SK-N-SH (cell line): ENCODE results near the gene THSD7B. TPM values are rescaled to one million over a fixed set of nuclear protein-coding genes. Genes with fewer than 3 reads are reported as not detected.

Experiments
- CTCF ChIA-PET: fragments of 300-600, 350-600 bp; formaldehyde crosslinking; extraction: SDS; loops from one replicate; lab custom pipeline; 2021; lab: Yijun Ruan, JAX
- POLR2A ChIA-PET: fragments of 350-600 bp; sonication (Branson Sonifier 250); formaldehyde crosslinking; extraction: SDS; loops from one replicate; lab custom pipeline; 2020; ENCODE audit warnings: antibody characterized with exemption, inconsistent platforms; lab: Yijun Ruan, JAX
- DNase-seq: peaks from one replicate; pipeline ENCODE4 v3.0.0; 2012
- H2AFZ ChIP-seq: fragments of 200-600 bp; sonication (generic); 2 replicates; pipeline ENCODE4 v1.8.1; 2016; ENCODE audit warnings: antibody characterized with exemption, mild to moderate bottlenecking, low read depth
- H3F3A ChIP-seq: fragments of 200-600 bp; sonication (generic); replicated peaks from 2 replicates; pipeline ENCODE3; 2016; ENCODE audit warnings: antibody characterized with exemption, mild to moderate bottlenecking; ENCODE audit not compliant: insufficient read depth
- H3K27ac ChIP-seq, 2 experiments: fragments of 200-500 bp in 1 of 2; fragments of 200-600 bp in 1 of 2; sonication (Bioruptor generic) in 1 of 2; sonication (generic), shearing (Covaris generic) in 1 of 2; 2 replicates each; pipeline versions ENCODE4 v1.5.1 to v1.6.1; 2014 to 2016; ENCODE audit warnings: low read depth in 2 of 2, inconsistent platforms in 1 of 2, low read length in 1 of 2, mild to moderate bottlenecking in 1 of 2, mixed read lengths in 1 of 2
- H3K27me3 ChIP-seq: fragments of 200-600 bp; sonication (generic), shearing (Covaris generic); 2 replicates; pipeline ENCODE4 v1.6.1; 2016; ENCODE audit warnings: mixed run types; ENCODE audit not compliant: insufficient read depth
- H3K36me3 ChIP-seq, 2 experiments: fragments of 200-500 bp in 1 of 2; fragments of 200-600 bp in 1 of 2; sonication (Bioruptor generic) in 1 of 2; sonication (generic) in 1 of 2; replicated peaks in 1 of 2; 2 replicates each; pipeline versions ENCODE3 to v1.5.1; 2014 to 2016; ENCODE audit warnings: low read length in 1 of 2, mild to moderate bottlenecking in 1 of 2; ENCODE audit not compliant: insufficient read depth in 2 of 2, control insufficient read depth in 1 of 2
- H3K4me1 ChIP-seq, 2 experiments: fragments of 200-500 bp in 1 of 2; fragments of 200-600 bp in 1 of 2; sonication (Bioruptor generic) in 1 of 2; sonication (generic), shearing (Covaris generic) in 1 of 2; 2 replicates each; pipeline versions ENCODE4 v1.5.1 to v1.6.1; 2014 to 2016; ENCODE audit warnings: low read depth in 1 of 2, low read length in 1 of 2, mixed run types in 1 of 2; ENCODE audit not compliant: insufficient read depth in 2 of 2, control insufficient read depth in 1 of 2
- H3K4me2 ChIP-seq: fragments of 200-600 bp; sonication (generic), shearing (Covaris generic); 2 replicates; pipeline ENCODE4 v1.6.1; 2017; ENCODE audit warnings: mixed run types
- H3K4me3 ChIP-seq, 2 experiments: fragments of 200-500 bp in 1 of 2; fragments of 200-600 bp in 1 of 2; sonication (Bioruptor generic) in 1 of 2; sonication (generic), shearing (Covaris generic) in 1 of 2; 2 replicates each; pipeline versions ENCODE4 v1.5.1 to v1.8.1; 2014 to 2016; ENCODE audit warnings: low read depth in 2 of 2, inconsistent platforms in 1 of 2, low read length in 1 of 2, mild to moderate bottlenecking in 1 of 2, mixed read lengths in 1 of 2, moderate library complexity in 1 of 2
- H3K79me2 ChIP-seq: fragments of 200-600 bp; sonication (generic); 2 replicates; pipeline ENCODE4 v1.8.1; 2017; ENCODE audit warnings: mild to moderate bottlenecking; ENCODE audit not compliant: insufficient read depth
- H3K9ac ChIP-seq: fragments of 200-600 bp; sonication (generic); 2 replicates; pipeline ENCODE4 v1.6.1; 2017; ENCODE audit warnings: mixed run types
- H3K9me2 ChIP-seq: fragments of 200-600 bp; sonication (generic); 2 replicates; pipeline ENCODE4 v1.6.1; 2017; ENCODE audit warnings: mixed run types
- H3K9me3 ChIP-seq: fragments of 200-600 bp; sonication (generic); 2 replicates; pipeline ENCODE4 v1.6.1; 2017; ENCODE audit warnings: mixed run types, mild to moderate bottlenecking, moderate library complexity
- H4K20me1 ChIP-seq: fragments of 200-600 bp; sonication (generic); 2 replicates; pipeline ENCODE4 v1.6.1; 2017; ENCODE audit warnings: mild to moderate bottlenecking, mixed run types; ENCODE audit not compliant: insufficient read depth
- CHD2 ChIP-seq: fragments of 150-350 bp; IDR thresholded peaks from 2 replicates; pipeline ENCODE4 v1.6.1; 2018; ENCODE audit warnings: low read length; ENCODE audit not compliant: partially characterized antibody
- ELF1 ChIP-seq: IDR thresholded peaks from 2 replicates; pipeline ENCODE4 v1.4.0; 2012
- EP300 ChIP-seq, 2 experiments: IDR thresholded peaks; 2 replicates each; pipeline versions ENCODE4 v1.4.0 to v1.6.1; 2012; ENCODE audit warnings: borderline replicate concordance in 1 of 2, low read depth in 1 of 2, low read length in 1 of 2
- FOSL2 ChIP-seq: IDR thresholded peaks from 2 replicates; pipeline ENCODE4 v1.4.0; 2012; ENCODE audit warnings: low read depth, mild to moderate bottlenecking, moderate library complexity, borderline replicate concordance
- MAX ChIP-seq: IDR thresholded peaks from 2 replicates; pipeline ENCODE4 v1.4.0; 2012; ENCODE audit warnings: low read depth
- MEF2A ChIP-seq: IDR thresholded peaks from 2 replicates; pipeline ENCODE4 v1.4.0; 2012; ENCODE audit warnings: low read depth, borderline replicate concordance
- MXI1 ChIP-seq: IDR thresholded peaks from 2 replicates; pipeline ENCODE4 v1.6.1; 2012; ENCODE audit warnings: mild to moderate bottlenecking, low read depth, low read length, improper control_type of control experiment
- RFX5 ChIP-seq: IDR thresholded peaks from 2 replicates; pipeline ENCODE4 v1.6.1; 2012; ENCODE audit warnings: mild to moderate bottlenecking, improper control_type of control experiment, low read length
- TCF12 ChIP-seq: IDR thresholded peaks from 2 replicates; pipeline ENCODE4 v1.4.0; 2012
- WGBS: methylation state at CpG from one replicate; pipeline ENCODE4 v1.1.6; 2017; ENCODE audit warnings: low lambda C conversion rate; 5-methylcytosine and 5-hydroxymethylcytosine counted together
- polyA plus RNA-seq, 3 experiments: library from polyadenylated mRNA; depleted of rRNA; stranded (reverse); fragments of >200 nt; gene quantifications; 2 replicates each; pipeline ENCODE4 v1.2.3, GENCODE V29; 2012
- TF ChIP-seq, protein P1 (sequence below): fragments of 150-350 bp; IDR thresholded peaks from 2 replicates; pipeline ENCODE4 v1.6.1; 2016; ENCODE audit warnings: mild to moderate bottlenecking, low read depth, low read length

Gene THSD7B
- polyA plus RNA-seq, 1 of the 3 experiments (the other 2 are of a cell fraction), result not detected

GRCh38 chr2:137154946-137155345, 389.6 kb downstream of the THSD7B start:
- no peak overlapping the region for H3K4me3 ChIP-seq
- TF ChIP-seq MXI1 (no peak), CHD2 (no peak), FOSL2 (no peak), RFX5 (no peak), EP300 (IDR thresholded peaks at IDR 0.05; ENCODE audit: borderline replicate concordance in 1 of 2, low read depth in 1 of 2, low read length in 1 of 2) (no peak), ELF1 (no peak), MEF2A (no peak)
- H3K9me2 ChIP-seq, result no peaks in the 10 kb centered on the region
- H3K9ac ChIP-seq, result no peak overlapping the region
- H3K9me3 ChIP-seq, result no peaks in the 10 kb centered on the region
- ChIA-PET POLR2A (no interaction called here), CTCF (no interaction called here)
- no peak for DNase-seq
- peaks cover 13% of the 10 kb centered on the region for H3F3A ChIP-seq
- H3K27ac ChIP-seq, result peak overlapping the region in 1 of 2 experiments; percentile 74; a peak in 2 of 4 replicates
- no peaks in the 10 kb centered on the region for H3K79me2 ChIP-seq
- no peak overlapping the region for H3K4me2 ChIP-seq
- no peaks in the 10 kb centered on the region for H3K4me1 ChIP-seq
- 70% methylated on average over 1 of the region's 1 CpG for WGBS
- H2AFZ ChIP-seq, result peak overlapping the region; percentile 65; the same call in 1 of the 2 replicates
- no peaks in the 10 kb centered on the region for H4K20me1 ChIP-seq
- H3K36me3 ChIP-seq, result no peaks in the 10 kb centered on the region
- H3K27me3 ChIP-seq, result no peaks in the 10 kb centered on the region

DNA sequence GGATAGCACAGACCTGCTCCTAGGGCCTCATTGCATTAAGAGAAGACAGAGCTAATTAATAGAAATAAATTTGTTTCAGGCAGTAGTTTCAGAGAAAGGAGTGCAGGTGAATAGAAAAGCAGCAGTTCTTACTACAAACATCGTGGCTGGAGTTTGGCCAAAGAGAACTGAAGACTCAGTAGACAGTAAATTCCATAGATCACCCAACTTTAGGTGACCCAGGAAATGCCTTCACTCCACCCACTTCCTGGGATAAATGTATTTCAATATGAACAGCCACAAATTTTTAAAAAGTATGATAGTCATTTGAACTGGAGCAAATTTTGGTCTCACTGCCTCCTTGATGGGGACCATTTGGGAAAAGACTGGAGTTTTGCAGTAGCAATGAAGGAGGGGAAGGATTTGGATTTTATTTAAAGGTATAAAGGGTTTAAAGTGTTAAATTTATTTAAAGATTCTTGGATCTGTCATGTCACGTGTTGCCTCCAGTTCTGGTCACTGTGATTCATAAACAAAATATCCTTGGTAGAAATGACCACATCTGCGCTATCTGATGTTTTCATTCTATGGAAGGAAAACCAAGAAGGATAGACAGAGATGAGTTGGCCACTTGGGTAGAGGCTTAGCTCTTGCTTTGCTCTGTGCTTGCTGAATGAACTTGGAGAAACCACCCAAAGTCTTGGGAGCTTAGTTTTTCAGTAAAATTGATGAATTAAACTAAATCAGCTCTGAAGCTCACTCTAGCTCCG, 390.2 kb downstream of the THSD7B start:
- H2AFZ ChIP-seq, result peak overlapping the region; percentile 65; the same call in 1 of the 2 replicates
- no peaks in the 10 kb centered on the region for H3K9me3 ChIP-seq
- H4K20me1 ChIP-seq, result no peaks in the 10 kb centered on the region
- no peaks in the 10 kb centered on the region for H3K36me3 ChIP-seq
- no peak overlapping the region; the same call in 1 of the 2 replicates for H3K9ac ChIP-seq
- POLR2A ChIA-PET, result no interaction called here
- H3K27me3 ChIP-seq, result no peaks in the 10 kb centered on the region
- no peak for DNase-seq
- H3K4me2 ChIP-seq, result peak overlapping the region; percentile 33; the same call in 1 of the 2 replicates
- H3K4me1 ChIP-seq, result no peaks in the 10 kb centered on the region
- no peaks in the 10 kb centered on the region for H3K9me2 ChIP-seq
- H3K27ac ChIP-seq, result peak overlapping the region in 1 of 2 experiments; percentile 74; a peak in 2 of 4 replicates
- no peaks in the 10 kb centered on the region for H3K79me2 ChIP-seq
- H3F3A ChIP-seq, result peaks cover 13% of the 10 kb centered on the region
- H3K4me3 ChIP-seq, result no peak overlapping the region
- TF ChIP-seq MAX (no peak), TCF12 (no peak)
- TF ChIP-seq, protein P1, sequence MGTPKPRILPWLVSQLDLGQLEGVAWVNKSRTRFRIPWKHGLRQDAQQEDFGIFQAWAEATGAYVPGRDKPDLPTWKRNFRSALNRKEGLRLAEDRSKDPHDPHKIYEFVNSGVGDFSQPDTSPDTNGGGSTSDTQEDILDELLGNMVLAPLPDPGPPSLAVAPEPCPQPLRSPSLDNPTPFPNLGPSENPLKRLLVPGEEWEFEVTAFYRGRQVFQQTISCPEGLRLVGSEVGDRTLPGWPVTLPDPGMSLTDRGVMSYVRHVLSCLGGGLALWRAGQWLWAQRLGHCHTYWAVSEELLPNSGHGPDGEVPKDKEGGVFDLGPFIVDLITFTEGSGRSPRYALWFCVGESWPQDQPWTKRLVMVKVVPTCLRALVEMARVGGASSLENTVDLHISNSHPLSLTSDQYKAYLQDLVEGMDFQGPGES, result no peak
- WGBS, result 57% methylated on average over 4 of the region's 4 CpGs
- CTCF ChIA-PET, result interaction anchor here (0.9 kb wide), 1 partner anchor 18 kb away, joined by 3 read pairs; no protein-coding TSS in a partner anchor
